ENCODE measurements around the gene SLC35G6.

- TF ChIP-seq CTCF (conservative IDR thresholded peaks at IDR 0.05), result no peak
- TF ChIP-seq ZFX (IDR thresholded peaks at IDR 0.05), result peak; percentile 27; the same call in 1 of the 2 replicates
These were observed 1.8 kb upstream of the SLC35G6 start, which contains the start of gene ZBTB4 for GRCh38 chr17:7479213-7480088.
